Measurements from ENCODE around the gene TRAFD1. TPM values are rescaled to one million over a fixed set of nuclear protein-coding genes. Genes with fewer than 3 reads are reported as not detected.
"Not testable (repeated sequence)": the region's sequence is repeated elsewhere in the genome, so short reads cannot be mapped to it uniquely, and the experiment has no call there.

The TRAFD1 gene
- total RNA-seq, 1 donor from 2014 or later, result 53.4 TPM

DNA sequence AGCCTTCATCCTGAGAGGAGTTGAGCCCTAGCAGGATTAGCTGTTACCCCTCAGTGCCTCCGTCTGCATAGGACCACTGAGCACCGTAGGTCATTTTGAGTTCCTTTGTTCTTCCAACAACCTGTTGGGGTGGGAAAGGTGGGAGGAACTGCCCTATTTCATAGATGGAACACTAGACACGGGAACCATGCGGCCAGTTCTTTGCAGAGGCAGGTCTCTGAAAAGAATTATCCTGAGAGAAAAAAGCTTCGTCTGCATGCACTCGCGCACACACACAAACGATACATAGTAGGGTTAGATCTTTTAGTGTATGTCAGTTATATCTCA is 28.5 kb downstream of the TRAFD1 start:
- DNase-seq (ENCODE audit: low spot score in 2 of 2) (no peak), FAIRE-seq (no peak)

DNA sequence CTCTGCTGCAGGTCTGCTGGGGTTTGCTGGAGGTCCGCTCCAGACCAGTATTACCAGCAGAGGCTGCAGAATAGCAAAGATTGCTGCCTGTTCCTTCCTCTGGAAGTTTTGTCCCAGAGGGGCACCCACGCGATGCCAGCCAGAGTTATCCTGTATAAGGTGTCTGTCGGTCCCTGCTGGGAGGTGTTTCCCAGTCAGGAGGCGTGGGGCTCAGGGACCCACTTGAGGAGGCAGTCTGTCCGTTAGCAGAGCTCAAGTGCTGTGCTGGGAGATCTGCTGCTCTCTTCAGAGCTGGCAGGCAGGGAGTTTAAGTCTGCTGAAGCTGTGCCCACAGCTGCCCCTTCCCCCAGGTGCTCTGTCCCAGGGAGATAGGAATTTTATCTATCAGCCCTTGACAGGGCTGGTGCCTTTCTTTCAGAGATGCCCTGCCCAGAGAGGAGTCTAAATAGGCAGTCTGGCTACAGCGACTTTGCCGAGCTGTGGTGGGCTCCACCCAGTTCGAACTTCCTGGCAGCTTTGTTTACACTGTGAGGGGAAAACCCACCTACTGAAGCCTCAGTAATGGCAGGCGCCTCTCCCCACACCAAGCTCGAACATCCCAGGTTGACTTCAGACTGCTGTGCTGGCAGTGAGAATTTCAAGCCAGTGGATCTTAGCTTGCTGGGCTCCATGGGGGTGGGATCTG is 33.2 kb downstream of the TRAFD1 start:
- not testable (repeated sequence) for FAIRE-seq; DNase-seq (ENCODE audit: low spot score in 2 of 2)

DNA sequence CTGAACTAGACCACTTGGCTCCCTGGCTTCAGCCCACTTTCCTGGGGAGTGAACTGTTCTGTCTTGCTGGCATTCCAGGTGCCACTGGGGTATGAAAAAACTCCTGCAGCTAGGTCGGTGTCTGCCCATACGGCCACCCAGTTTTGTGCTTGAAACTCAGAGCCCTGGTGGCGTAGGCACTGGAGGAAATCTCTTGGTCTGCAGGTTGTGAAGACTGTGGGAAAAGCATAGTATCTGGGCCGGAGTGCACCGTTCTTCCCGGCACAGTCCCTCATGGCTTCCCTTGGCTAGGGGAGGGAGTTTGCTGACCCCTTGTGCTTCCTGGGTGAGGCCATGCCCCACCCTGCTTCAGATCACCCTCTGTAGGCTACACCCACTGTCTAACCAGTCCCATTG is 33.8 kb downstream of the TRAFD1 start:
- DNase-seq (ENCODE audit: low spot score in 2 of 2) (no peak), FAIRE-seq (no peak)

DNA sequence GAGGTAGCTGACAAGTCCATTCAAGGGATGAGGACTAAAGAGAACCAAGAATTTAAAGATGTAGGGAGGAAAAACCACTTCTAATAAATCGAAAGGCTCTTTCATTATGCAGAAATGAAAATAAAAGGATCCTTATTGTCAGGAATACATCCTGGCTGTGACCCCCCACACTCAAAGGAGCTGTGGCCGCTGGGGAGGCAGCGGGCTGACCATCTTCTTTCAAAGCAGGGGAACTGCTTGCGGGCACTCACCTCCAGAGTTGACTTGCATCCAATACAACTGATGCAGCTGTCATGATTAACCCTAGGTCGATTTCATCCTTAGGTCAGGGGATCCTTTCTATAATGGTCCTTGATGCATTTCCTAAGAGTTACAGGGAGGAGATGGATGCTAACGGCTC is 35.3 kb downstream of the TRAFD1 start:
- no peak for FAIRE-seq
- no peak for DNase-seq (ENCODE audit: low spot score in 2 of 2)

DNA sequence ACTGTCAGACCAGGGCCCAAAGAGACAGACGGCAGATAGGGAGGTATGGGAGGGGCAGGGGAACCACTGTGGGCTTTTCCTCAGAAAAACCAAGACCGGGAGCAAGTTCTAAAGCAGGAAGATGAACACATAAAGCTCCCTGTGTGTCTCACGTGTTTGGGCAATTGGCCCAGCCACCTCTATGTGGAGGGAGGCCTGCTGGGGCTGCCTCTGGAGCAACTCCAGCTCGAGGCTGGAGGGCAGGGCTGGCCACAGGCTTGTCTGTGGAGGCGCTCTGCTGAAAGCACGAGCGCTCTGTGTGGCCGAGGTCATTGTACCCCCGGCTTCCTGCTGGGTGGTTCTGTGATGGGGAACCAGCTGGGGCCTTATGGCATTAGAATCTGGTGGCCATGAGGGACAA is 36.4 kb downstream of the TRAFD1 start:
- no peak for FAIRE-seq
- no peak for DNase-seq (ENCODE audit: low spot score in 2 of 2)

DNA sequence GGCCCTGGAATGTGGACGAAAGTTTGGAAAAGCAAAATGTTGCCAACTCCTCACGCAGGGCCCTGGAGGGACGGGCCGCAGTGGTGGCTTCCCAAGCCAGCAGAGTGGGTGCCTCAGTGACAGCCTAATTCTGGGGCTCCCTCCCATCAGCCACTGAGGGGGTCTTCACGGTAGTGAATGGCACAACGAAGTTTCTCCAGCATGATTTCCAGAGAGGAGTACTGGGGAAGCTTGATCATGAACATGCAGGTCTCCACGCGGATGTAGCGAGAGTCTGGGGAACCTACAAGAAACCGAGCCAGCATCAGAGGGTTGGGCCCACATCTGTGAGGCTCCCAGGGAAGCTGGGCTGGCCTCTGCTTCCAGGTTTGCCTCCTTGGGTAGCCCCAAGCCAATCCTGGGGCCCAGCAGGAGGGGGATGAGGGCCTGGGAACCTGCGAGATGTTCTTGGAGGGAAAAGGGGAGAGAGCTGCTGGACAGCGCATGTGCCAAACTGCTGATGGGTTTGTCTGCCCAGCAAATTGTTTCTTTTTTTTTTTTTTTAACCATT is 37.0 kb downstream of the TRAFD1 start:
- no peak for FAIRE-seq
- DNase-seq (ENCODE audit: low spot score in 2 of 2), result no peak

DNA sequence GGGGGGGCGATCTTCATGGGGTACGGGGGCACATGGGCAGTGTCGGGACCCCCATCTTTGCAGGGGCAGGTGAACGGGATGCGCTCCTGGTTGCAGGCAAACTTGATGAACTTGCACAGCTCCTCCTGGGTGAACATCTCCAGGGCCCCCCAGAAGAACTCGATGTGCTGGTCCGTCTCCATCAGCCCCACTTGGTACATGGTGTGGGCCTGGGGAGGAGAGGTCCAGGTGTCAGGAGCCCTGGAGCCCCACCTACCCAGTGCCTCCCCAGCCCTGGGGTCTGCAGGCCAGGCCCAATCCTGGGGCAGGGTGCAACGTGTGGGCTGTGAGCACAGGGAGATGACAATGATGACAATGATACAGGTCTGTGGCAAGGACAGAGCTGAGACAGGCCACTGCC is 37.7 kb downstream of the TRAFD1 start:
- FAIRE-seq, result no peak
- no peak for DNase-seq (ENCODE audit: low spot score in 2 of 2)

DNA sequence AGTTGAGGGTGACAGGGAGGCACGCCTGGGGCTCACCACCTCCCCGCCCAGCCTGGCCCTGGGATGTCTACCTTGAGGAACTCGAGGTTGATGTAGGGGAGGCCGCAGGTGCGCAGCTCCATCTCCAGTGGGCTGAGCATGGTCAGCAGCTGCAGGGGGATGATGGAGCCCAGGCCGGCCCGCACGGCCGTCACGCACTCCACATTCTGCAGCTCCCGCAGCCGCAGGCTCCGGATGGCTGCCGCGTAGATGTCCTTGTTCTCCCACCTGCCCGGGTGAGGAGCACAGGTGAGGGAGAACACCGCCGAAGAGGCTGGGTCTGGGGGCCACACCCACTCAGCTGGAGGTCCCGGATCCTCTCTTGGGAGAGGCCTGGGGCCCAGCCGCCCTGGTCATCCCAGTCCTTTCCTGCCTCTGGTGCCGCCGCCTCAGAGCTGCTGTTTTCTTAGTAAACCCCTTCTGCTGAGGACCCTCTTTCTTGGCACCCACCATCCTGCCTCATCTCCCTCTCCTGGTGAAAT is 38.2 kb downstream of the TRAFD1 start:
- FAIRE-seq, result no peak
- DNase-seq (ENCODE audit: low spot score in 2 of 2), result no peak

DNA sequence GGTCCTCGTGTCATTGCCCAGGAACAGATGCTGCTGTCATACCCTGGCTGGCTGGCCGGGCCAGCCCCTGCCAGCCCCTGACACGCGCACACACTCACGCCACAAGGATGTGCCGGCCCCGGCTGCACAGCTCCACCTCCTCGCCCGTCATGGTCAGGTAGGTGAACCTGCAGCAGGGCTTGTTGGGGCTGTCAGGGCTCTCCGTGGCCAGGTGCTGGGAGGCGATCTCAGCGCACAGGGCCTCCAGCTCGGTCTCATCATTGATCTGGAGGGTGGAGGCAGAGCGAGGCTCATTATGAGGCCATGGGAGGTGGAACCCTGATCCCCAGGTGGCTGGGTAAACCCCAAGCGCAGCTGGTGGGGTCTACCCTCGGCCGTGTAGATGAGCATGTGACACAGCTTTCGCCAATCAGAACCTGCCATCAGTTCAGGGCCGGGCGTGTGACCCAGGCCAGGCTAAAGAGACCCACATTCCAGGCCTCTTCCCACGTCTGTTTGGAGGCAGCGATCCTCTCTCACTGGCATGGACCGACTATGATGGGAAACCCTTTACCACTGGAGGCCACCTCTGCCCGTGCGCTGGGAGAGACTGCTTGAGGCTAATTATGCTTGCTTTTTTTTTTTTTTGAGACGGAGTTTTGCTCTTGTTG is 38.8 kb downstream of the TRAFD1 start:
- DNase-seq (ENCODE audit: low spot score in 2 of 2) (no peak), FAIRE-seq (no peak)

DNA sequence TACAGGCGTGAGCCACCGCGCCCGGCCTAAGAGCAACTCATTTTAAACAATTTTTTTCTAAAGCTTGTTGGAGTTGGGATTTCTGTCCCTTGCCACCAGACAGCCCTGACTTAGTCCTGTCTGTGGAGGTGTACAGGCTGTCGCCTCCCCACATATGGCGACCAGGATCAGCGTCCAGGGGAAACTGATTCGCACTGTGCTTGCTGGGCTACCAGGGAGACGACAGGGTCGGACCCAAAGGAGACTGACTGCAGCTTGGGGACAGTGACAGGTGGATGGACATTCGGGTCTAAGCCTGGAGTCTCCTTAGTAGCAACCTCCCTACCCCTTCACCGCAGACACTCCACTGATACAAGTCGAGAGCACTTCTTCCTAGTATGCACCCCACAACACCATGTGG is 40.3 kb downstream of the TRAFD1 start:
- no peak for DNase-seq (ENCODE audit: low spot score in 2 of 2)
- no peak for FAIRE-seq

DNA sequence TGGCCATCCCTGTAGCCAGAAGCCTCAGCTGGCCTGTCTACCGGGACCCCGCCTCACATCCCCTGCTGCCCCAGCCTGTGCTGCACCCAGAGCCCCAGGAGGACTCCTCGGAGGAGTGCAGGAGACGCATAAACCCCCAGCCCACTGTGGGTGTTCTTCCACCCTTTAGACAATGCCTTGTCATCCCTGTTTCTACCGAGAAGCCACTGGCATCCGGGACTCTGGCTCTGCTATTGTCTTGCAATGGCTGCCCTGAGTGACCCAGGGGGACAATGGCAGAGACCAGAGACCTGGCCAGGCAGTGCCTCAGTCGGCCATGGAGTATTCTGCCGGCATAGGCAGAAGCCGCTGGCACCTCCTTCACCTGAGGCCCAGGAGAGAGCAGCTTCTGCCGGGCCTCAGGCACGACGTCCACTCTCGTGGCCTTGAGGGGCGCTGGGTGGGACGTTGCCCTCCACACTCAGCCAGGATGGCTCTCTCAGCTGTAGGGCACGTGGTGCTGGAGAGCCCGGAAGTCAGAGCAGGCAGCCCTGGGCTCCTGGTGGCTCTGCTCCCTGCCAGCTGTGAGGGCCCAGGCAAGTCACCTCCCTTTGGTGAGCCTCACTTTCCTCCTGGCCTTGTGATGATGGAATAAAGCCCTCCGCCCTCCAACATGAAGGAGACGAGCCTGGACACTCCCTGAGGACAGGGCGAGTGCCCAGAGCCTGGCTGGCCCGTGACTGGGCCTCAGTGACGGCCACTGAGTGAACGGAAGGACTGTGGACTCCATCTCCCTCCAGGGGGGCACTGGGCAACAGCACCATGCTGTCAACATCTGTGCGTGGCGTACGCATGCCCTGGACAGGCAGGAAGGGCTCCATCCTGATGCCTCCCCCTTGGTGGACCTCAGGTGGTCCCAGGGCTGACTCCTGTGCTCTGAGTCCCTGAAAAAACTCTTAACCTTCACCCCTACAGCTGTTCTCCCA is 41.0 kb downstream of the TRAFD1 start:
- DNase-seq (ENCODE audit: low spot score in 2 of 2), result no peak
- FAIRE-seq, result no peak

DNA sequence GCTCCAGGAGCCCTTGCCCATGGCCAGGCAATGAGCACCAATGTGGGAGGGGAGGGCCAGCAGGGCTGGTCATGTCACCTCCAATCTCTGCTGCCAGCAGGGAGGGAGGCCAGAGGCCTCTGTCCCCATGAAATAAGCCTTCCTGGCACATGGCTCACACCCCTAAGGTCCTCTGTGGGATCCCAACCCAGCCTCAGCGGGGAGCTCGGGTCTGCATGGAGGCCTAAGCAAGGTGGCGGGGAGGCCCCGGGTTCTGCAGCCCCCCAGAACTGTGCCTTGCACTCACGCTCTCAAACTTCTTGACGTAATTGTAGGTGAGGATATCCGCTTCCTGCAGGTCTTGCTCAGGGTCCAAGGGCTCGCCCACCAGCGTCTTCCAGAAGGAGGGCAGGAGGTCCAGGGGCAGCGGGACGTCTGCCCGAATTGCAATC is 41.7 kb downstream of the TRAFD1 start:
- DNase-seq (ENCODE audit: low spot score in 2 of 2), result no peak
- no peak for FAIRE-seq

DNA sequence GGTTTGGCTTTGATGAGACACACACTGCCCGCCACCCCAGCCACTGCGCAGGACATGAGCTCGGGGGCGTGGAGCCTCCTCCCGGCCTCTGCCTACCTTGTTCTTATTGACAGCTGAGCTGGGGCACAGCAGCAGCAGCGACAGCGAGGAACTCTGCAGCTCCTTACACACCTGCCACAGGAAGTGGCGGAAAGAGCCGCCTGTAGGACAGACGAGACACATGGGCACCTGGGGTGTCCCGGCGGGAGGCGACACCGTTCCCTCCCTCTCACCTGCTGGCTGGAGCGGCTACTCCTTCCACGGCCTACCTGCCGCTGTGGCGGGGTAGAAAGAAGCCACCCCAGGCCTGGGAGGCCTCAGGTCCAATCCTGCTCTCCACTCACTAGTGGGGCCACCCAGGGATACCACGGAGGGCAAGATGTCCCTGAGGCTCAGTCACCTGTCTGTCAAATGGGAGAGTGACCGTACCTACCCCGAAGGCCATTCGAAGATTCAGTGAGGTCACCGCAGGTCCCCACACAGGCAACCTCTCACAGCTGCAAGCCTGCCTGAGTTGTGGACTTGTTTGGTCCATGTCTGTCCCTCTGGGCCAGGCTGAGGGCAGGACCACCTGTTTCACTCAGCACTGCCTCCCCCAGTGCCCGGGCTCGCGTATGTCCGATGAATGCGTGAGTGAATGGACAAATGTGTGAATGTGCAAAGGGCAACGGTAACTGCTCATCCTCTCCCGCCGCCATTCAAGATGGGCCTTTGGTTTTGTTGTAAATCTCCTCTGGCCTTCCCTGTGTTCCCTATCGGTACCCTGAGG is 42.6 kb downstream of the TRAFD1 start:
- DNase-seq (ENCODE audit: low spot score in 2 of 2) (no peak), FAIRE-seq (no peak)

DNA sequence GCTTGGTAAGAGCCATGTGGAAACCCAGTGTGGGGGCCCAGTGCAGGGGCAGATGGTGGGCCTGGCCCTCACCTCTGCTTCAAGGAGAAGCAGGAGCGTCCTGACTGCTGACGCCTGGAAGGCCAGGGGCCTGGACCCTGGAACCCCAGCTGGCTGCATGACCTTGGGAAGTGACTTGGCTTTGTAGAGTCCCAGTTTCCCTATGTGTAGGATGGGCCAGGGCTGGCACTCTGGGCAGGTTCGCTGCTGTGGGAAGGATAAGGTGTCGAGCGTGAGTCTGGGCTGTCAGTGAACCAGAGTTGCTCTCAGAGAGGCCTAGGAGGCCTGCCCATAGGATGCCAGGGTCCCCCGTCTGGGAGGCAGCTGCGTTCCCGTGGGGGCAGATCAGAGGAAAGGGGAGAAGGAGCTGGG is 43.2 kb downstream of the TRAFD1 start:
- DNase-seq (ENCODE audit: low spot score in 2 of 2), result no peak
- FAIRE-seq, result no peak

DNA sequence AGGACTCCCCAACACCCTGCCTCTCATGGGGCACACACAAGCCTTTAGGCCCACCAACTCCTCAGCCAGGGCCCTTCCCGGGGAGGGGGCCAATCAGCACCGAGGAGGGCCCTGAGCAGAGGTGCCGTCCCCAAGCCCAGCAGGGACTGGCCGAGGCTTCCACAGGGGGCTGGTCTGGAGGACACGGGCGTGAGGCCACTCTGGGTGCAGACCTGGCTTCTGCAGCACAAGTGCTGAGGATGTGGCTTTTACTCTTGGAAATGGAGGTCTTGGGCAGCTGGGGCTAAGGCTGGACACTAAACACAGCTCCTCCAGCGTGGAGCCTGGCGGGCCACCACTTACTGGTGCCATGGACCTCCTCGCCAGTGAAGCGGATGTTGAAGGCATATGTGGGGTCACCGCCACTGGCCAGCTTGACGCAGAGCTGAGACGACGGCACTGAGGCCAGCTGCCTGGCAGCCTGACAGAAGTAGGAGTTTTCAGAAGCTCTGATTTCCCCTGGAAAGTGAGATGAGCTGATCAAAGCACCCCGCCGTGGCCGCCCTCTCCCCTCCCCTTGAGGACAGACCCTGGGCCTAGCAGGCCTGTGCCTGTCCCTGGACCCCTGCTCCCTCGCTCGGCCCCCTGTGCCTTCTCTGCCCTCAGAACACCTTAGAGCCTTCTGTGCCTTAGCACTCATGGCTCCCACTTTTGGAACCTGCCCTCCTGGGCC is 44.0 kb downstream of the TRAFD1 start:
- DNase-seq (ENCODE audit: low spot score in 2 of 2), result no peak
- no peak for FAIRE-seq

DNA sequence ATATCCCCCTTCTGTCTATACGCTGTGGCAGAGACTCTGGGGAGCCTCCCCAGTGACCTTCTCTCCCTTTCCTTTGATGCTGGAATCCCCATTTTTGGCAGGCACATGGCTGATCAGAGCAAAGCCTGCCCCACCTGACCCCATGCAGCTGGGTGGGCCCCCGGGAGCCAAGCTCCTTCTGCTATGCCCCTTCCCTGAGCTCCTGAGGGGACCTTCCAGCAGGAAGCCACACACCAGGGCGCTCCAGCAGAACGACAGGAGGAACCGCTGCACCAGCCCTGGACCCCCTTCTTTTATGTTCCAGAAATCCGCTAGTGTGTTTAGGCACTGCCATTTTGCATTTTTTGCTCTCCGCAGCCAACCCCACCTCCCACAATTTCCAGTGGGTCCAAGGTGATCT is 44.6 kb downstream of the TRAFD1 start:
- FAIRE-seq (no peak), DNase-seq (ENCODE audit: low spot score in 2 of 2) (no peak)

DNA sequence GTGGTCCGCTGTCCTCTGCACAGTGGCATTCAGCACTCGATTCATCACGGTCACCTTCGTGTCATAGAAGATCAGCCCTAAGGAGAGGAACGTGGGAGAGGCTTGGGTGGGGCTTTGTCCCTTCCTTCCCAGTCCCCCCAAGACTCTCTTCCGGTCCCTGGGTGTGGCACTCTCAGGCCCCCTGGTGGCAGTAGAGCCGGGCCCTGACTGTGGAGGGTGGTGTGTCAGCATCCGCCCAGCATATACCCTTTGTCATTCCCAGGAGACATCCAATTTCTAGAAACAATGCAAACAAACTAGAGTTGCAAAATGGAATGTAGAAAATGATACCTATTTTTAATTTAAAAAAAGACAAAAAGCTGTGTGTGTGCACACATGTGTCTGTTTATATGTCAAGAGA is 45.0 kb downstream of the TRAFD1 start:
- no peak for FAIRE-seq
- no peak for DNase-seq (ENCODE audit: low spot score in 2 of 2)

DNA sequence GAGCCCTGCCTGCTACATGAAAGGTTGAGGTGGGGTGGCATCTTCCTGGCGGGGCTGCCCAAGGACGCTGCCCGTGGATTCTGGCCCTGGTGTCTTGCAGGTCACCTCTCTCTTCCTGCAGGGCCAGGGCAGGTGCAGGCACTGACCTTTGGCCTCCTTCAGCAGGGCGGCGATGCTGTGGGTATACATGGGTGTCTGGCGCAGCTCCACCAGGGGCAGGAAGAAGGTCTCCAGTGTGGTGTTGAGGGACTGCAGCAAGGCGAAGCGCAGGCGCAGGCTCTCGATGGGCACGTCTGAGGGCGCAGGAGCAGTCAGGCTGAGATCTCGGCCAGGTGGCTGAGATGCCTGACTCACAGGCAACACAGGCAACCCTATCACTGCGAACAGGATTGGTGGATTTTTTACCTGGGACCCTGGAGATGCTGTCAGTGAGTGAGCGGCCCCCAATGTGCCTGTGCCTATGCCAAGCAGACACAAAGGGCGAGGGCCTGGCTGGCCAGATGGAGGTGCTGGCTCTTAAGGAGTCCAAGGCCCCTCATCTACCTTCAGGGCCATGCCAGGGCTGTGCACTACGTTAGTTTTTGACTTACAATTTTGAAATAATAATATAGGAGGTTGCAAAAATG is 45.7 kb downstream of the TRAFD1 start:
- DNase-seq (ENCODE audit: low spot score in 2 of 2), result no peak
- no peak for FAIRE-seq

Data from frontal cortex (tissue), 4 donors.